Stimulated activated CD4-positive, alpha-beta T cell treated with anti-CD3 and anti-CD28 coated beads, Interleukin-4, amount 100 ng/mL, for 4 hours (primary cell): ENCODE data around the gene OR1N2.
"Not testable (repeated sequence)": the region's sequence is repeated elsewhere in the genome, so short reads cannot be mapped to it uniquely, and the experiment has no call there.

Experiments
- DNase-seq, 2 experiments: peaks; one replicate each; pipeline ENCODE4 v3.0.0-alpha.2; 2020

OR1N2 gene

GRCh38 chr9:122552812-122553211 lies at the start of gene OR1N2:
OR1N2 (plus strand) TSS chr9:122553112; CDS start chr9:122553212, 100 bp downstream.
- no peak for DNase-seq

- no peak for DNase-seq
Observed at GRCh38 chr9:122506964-122507363, 45.9 kb upstream of the OR1N2 start.

- DNase-seq: no peak
Observed at GRCh38 chr9:122510502-122510901, 42.4 kb upstream of the OR1N2 start, which contains the start of gene OR1J2. OR1J2 (plus strand) TSS chr9:122510802; CDS start chr9:122510802, 0 bp downstream.

- no peak for DNase-seq
Observed at GRCh38 chr9:122518226-122518625, 34.7 kb upstream of the OR1N2 start.

GRCh38 chr9:122518841-122519240 lies 34.1 kb upstream of the OR1N2 start, which contains the start of gene OR1J4:
OR1J4 (plus strand) TSS chr9:122519141; CDS start chr9:122519141, 0 bp downstream.
- DNase-seq: no peak

- no peak for DNase-seq
Observed at GRCh38 chr9:122519376-122519775, 33.5 kb upstream of the OR1N2 start.

- DNase-seq: peak in 1 of 2 experiments; percentile 3
Observed at GRCh38 chr9:122526602-122527001, 26.3 kb upstream of the OR1N2 start.

DNA sequence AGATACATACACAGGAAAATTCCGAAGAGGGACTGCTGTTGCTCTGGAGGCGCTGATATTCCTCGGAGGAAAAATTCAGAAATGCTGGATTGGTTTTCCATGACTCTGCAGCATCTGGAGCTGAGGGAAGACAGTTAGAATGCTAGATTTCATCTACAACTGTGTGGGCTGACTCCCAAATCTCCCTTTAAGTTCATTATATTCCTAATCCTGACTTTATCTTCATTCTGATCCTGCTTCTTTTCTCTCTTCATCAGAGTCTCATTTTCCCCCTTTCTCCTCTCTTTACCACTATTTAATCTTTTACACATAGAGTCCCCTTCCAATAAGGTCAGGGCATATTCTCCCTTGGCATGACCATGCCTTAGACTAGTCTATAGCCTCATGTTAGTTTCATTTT lies 25.7 kb upstream of the OR1N2 start, which contains the start of gene OR1N1:
Gene OR1N1 (minus strand): TSS at position 101 of the 400 bp plus-strand sequence. CDS start 0 bp downstream, at position 101.
- no peak for DNase-seq

- DNase-seq: not testable (repeated sequence)
Observed at GRCh38 chr9:122531157-122531556, 21.8 kb upstream of the OR1N2 start.

GRCh38 chr9:122536134-122536533 lies 16.8 kb upstream of the OR1N2 start:
- DNase-seq: no peak

DNA sequence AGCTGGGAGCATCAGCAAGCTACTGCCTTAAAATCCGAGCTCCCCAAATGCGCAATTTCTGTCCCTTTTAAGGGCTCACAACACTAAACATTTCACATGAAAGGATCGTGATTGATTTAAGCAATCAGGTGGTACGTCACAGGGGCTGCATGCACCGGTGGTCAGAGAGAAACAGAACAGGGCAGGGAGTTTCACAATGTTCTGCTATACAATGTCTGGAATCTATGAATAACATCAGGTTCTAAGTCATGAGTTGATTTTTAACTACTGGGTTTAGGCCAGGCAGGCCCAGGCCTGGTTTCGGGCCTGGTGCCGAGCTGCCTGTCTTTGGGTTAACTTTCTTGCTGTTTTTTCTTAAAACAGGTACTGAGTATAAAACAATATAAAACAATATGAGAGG lies 15.8 kb upstream of the OR1N2 start:
- not testable (repeated sequence) for DNase-seq

GRCh38 chr9:122538757-122539156 lies 14.2 kb upstream of the OR1N2 start:
- no peak for DNase-seq

GRCh38 chr9:122546196-122546595 lies 6.7 kb upstream of the OR1N2 start:
- no peak for DNase-seq

GRCh38 chr9:122551371-122551770 lies 1.5 kb upstream of the OR1N2 start:
- no peak for DNase-seq

GRCh38 chr9:122561446-122561845 lies 8.5 kb downstream of the OR1N2 start:
- no peak for DNase-seq

- DNase-seq: peak in 1 of 2 experiments; percentile 6
Observed at GRCh38 chr9:122562134-122562760, 9.3 kb downstream of the OR1N2 start.

DNA sequence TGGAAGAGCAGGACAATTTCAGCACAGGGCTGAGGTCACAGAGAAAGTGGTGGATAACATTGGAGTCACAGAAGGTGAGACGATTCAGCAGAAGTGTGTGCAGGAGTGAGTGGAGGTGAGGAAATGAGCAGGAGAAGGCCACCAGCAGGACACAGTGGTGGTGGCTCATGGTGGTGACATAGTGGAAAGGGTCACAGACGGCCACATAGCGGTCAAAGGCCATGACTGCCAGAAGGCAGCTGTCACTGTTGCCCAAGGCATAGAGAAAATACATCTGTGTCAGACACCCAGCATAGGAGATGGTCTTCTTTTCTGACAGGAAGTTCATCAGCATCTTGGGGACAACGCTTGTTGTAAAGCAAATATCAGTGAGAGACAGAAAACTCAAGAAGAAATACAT lies 15.0 kb downstream of the OR1N2 start:
- DNase-seq: no peak

DNA sequence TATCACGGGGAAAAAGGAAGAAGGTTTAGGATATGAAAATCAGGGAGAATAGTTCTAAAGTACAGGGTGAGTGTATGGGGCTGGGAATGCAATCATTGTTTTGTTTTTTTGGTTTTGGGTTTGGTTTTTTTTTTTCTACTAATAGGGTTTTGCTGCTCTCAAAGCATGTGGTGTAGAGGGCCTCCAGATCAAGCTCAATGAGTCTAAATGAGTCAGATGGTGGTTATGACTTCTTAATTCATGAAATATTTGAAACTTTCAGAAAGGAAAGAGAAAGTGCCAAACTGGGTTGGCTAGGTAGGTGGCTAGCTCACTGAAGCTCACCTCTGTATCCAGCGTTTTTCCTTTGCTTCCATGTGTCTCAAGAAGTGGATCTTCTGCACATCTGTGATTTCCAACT lies 19.5 kb downstream of the OR1N2 start:
- DNase-seq: no peak

GRCh38 chr9:122579874-122580273 lies 27.0 kb downstream of the OR1N2 start:
- DNase-seq: no peak

DNA sequence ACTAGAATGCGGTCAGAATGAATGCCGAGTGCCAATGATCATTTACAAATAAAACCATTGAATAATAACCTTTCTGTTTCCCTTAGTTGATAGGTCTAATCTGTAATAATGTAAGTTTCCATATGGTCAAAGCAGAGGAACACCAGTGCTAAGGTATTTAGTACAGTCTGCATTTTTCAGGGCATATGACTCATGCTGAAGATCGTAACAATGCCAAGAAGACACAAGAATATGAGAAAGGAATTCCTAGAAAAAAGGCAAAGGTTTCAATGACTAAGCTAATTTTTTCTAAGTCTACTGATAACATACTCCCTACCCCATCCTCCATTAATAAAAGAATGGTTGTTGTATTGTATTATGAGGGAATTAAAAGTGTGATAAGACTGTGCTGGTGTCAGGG lies 27.4 kb downstream of the OR1N2 start:
- no peak for DNase-seq

- not testable (repeated sequence) for DNase-seq
Observed at GRCh38 chr9:122583284-122583683, 30.4 kb downstream of the OR1N2 start, which contains the start of gene OR1L8. OR1L8 (minus strand) TSS chr9:122583384; CDS start chr9:122568477, 14,907 bp downstream.
